ENCODE measurements around the gene ATP9B.
"Not testable (repeated sequence)": the region's sequence is repeated elsewhere in the genome, so short reads cannot be mapped to it uniquely, and the experiment has no call there.

The ATP9B gene

GRCh38 chr18:79354350-79354749, 285.2 kb downstream of the ATP9B start:
- no peak for DNase-seq

DNA sequence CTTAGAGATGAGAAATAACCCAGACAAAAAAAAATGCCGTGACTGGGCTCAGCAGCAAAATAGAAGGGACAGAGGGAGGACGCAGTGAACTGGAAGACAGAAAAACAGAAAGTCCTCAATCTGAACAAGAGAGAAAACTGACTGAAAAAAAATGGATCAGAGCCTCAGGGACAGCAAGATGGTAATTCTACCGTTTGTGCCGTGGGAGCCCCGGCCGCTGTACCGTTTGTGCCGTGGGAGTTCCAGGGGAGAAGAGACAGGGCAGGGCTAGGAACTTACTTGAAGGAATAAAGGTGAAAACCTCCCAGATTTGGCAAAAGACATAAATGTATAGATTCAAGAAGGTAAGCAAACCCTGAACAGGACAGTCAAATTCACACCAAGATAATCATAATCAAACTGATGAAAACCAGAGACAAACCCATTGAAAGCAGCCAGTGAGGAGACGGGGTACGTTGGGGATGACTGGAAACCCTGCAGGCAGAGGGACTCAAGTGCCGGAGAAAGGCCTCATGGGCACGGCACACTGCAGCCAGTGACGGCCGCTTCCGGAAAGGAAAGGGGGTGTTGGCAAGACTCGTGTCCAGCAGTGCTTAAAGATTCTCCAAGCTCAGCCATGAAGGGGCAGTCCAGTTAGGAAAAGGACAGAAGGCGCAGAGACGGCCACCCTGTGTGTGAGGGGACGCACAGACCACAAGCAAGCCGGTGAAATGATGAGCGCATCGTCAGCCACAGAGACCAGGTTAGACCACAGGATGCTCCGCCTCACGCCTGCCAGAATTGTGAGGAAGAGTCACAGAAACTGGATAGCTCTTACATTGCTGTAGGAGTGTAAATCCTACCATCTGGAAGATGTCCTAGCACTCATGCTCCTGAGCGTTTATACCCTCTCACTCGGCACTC, 286.5 kb downstream of the ATP9B start:
- DNase-seq, result no peak

DNA sequence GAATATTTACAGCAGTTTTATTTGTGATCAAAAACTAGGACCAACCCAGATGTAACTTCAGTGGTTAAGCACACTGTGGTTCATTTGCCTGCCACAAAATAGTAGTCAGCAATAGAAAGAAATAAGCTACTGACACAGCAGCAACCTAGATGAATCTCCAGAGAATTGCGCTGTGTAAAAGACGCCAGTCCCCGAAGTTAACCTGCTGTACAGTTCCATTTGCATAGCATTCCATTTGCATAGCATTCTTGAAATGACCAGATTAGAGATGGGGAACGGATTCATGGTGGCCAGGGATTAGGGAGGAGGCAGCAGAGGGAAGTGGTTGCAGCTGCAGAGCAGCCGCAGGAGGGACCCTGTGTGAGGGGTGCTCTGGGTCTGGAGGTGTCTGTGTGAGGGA, 287.2 kb downstream of the ATP9B start:
- no peak for DNase-seq

DNA sequence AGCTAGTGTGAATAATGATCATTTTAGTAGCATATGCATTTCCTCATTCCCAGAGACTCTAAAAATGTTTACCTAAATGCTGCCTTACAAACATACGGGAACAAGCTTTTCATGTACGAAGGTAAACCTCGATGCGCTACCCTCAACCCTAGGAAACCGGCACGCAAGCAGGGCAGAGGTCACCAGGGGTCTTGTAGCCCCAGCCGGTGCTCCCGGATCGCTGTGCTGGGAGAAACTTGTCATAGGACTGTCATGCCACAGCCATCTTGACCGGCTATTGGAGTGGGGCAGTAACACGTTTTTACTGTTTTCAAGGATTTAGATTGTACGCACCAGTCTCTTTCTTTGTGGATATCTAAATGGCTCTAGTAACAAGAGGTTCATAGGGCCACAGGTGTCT, 291.7 kb downstream of the ATP9B start:
- DNase-seq, result no peak

DNA sequence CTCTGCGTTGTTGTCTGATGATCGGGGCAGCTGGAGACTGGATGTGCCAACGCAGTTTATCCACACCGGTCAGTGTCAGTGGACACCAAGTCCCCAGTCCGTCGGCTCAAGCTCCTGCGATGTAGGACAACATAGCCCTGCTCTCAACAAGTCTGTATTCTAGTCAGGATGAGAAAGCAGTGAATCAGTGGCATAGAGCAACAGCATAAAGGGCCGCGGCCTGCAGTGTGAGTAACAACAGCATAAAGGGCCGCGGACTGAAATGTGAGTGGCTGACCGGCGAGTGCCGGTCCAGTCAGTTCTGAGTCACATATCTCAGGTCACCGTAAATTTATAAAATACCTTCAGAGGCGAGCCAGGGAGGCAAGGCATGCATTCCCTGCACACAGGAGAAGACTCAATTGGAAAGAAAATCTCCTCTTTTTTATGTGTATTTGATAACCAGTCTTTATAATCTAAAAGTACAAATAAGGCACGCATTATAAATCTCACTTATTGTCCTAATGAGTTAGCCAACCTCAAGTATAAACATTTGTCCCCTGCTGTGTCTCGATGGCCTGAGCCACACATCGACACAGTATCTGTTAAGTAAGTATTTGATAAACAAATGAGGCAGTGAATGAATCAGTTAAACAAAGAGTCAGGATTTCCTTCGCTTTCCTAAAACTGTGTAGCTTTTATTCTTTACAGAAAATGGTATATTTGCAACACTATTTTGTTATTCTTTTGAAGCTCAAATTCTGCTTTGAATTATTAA, 292.8 kb downstream of the ATP9B start:
- no peak for DNase-seq

DNA sequence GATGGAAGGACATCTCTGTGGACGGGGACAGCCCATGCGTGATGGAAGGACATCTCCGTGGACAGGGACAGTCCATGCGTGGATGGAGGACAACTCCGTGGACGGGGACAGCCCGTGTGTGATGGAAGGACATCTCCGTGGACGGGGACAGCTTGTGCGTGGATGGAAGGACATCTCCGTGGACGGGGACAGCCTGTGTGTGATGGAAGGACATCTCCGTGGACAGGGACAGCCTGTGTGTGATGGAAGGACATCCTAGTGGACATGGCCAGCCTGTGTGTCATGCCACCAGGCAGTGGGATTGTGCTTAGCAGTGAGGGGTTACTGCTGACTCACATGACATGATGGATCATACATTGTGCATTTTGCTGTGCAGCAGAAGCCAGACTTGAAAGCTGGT, 296.5 kb downstream of the ATP9B start:
- no peak for DNase-seq

DNA sequence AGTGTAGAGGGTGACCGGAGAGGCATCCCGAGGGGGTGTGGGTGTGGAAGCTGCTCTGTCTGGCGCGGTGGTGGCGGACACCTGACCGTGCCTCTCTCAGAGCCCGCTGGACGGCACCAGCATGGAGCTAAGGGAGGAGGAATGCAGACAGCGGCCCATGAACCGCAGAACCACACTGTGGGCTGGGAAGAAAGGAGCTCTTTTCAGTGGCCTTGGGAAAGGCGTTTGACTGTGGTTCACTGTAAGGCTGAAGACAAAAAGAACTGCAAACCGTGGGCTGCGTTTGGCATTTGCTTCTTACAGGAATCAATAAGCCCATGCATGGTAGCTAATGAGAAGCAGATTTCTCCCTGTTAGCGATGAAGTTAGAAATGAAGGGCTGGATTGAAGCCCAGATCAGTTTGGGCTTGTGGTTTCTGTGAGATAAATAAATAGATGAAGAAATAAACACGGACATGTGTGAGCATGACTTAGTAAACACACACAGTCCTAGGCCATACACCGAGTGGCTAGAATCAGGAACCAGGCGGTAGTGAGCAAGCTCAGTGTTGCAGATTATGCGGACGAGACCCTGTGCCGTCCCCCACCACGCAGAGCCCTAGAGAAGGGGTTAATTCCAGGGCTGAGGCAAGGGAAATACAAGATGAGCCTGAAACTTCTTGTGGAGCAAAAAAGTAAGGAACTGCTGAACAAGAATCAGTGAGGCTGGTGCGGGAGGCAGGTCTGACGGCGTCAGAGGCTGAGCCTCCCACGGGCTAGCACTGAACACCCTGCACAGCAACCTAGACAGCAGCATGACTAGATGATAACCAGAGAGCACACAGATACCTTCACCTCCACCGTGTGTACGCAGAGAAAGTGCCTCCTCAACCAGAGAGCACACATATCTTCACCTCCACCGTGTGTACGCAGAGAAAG, 297.2 kb downstream of the ATP9B start:
- DNase-seq, result peak in 3 of 51 donors; percentile 22 to 27 (median 24)

DNA sequence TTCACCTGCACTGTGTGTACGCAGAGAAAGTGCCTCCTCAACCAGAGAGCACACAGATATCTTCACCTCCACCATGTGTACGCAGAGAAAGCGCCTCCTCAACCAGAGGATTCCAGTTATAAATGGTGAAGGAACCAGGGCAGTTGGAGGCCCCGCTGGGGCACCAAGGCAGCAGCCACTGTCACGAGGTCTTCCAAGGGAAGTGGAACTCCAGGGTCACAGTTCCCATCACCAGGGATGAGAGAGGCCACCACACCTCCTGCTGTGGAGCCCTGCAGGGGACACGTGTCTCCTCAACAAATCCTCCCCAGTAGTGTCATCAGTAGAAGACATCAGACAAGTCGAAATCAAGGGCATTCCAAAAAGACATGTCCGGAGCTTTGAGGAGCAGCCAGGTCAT, 298.3 kb downstream of the ATP9B start:
- no peak for DNase-seq

- no peak for DNase-seq
Measured at GRCh38 chr18:79367989-79368388, 298.8 kb downstream of the ATP9B start.

GRCh38 chr18:79368681-79369080, 299.5 kb downstream of the ATP9B start:
- no peak for DNase-seq

DNA sequence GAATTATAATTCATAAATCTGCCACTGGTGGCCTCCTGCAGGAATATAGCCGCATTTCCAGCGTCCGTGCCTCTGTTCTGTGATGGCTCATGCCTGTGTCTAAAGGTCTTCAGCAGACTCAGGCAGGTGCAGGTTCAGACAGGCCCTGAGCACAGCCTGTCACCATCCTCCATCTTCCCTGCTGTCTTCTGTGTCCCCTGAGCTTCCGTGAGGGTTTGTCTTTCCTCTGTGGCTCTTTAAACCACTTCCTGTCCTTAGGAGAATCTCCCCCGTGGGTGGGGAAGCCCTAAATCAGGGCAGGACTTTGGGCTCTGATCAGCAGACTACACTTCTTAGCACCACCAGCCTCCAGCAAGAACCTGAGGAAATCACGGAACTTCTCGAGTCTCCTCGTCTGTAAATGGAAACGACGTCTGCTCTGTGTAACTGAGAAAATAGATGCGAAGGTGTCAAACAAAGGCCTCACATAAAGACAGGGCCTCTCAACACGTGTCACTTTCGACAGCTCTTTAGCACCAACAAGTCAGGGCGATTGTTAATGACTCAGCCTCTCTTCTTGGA, 302.4 kb downstream of the ATP9B start:
- DNase-seq, result no peak

GRCh38 chr18:79372461-79372860, 303.3 kb downstream of the ATP9B start:
- DNase-seq, result no peak

GRCh38 chr18:79372991-79373390, 303.8 kb downstream of the ATP9B start:
- DNase-seq, result peak in 1 of 51 donors; percentile 25

DNA sequence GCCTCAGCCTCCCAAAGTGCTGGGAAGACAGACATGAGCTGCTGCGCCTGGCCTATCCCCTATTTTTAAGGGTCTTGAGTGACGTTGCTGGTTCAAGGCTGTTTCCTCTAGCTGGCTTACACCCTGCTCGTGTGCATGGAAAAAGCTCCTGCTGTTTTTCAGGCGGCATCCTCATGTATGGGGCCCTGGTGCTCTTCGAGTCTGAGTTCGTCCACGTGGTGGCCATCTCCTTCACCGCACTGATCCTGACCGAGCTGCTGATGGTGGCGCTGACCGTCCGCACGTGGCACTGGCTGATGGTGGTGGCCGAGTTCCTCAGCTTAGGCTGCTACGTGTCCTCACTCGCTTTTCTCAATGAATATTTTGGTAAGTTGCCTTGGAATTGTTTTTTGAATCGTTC, 304.5 kb downstream of the ATP9B start:
- DNase-seq, result no peak

DNA sequence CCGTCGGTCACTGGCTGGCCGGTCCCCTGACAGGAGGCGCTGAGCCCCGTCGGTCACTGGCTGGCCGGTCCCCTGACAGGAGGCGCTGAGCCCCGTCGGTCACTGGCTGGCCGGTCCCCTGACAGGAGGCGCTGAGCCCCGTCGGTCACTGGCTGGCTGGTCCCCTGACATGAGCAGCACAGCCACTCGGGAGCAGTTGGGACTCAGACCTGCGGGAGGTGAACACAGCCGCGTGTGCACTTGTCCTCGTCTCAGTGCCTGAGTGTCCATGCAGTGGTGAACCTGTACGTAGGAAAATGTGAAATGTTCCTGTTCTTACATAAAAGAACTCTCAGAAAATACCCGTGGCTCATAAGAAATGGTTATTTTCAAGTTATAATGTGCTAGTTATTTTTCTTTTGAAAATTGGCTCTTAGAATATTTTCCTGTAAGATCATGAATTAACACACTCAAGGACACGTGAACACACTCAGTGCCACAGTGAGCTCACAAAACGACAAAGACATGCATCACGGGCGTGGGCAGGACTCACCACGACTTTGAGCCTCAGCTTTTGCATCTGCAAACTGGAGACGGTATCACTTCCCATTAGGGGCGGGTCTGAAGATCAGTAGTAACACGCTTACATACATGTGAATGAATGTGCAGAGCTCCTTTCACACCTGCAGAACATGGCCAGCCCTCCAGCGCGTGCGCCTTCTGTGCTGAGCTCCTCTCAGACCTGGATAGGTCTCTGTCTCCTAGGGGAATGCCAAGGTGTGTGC, 305.4 kb downstream of the ATP9B start:
- no peak for DNase-seq

GRCh38 chr18:79375441-79376154, 306.4 kb downstream of the ATP9B start:
- no peak for DNase-seq

DNA sequence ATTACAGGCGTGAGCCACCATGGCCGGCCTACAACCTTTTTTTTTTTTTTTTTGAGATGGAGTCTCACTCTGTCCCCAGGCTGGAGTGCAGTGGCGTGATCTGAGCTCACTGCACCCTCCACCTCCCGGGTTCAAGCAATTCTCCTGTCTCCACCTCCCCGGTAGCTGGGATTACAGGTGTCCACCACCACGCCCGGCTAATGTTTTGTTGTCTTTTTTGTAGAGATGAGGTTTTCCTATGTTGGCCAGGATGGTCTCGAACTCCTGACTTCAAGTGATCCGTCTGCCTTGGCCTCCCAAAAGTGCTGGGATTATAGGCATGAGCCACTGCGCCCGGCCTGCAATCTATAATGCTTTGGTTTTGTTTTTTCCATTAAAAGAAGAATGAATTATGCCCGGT, 307.5 kb downstream of the ATP9B start:
- not testable (repeated sequence) for DNase-seq

GRCh38 chr18:79377187-79377891, 308.1 kb downstream of the ATP9B start:
- peak in 4 of 51 donors; percentile 12 to 54 (median 46) for DNase-seq

All from hypothalamus (tissue), 51 donors.